Activated T-cell treated with anti-CD3 and anti-CD28 coated beads, Interleukin-2, amount 50 U/mL, for 4 hours (primary cell): ENCODE measurements around the gene UFSP1. TPM values are rescaled to one million over a fixed set of nuclear protein-coding genes. Genes with fewer than 3 reads are reported as not detected.
A peak's percentile ranks its signal among the peaks of the same experiment; 100 is the strongest.
"Not testable (repeated sequence)": the region's sequence is repeated elsewhere in the genome, so short reads cannot be mapped to it uniquely, and the experiment has no call there.

Experiments
- ATAC-seq, 2 donors: fragments of 200-7000 bp; cut with Tn5 transposase; one replicate each; pipeline ENCODE4 v1.10.0; 2021
- DNase-seq: peaks from one replicate; pipeline ENCODE4 v3.0.0-alpha.2; 2020
- H3K27me3 Mint-ChIP-seq: one replicate; pipeline ENCODE4 v1.8.0; 2021; ENCODE audit warnings: low read depth, mixed read lengths
- H3K36me3 Mint-ChIP-seq: one replicate; pipeline ENCODE4 v1.8.0; 2022; ENCODE audit warnings: mixed read lengths; ENCODE audit not compliant: insufficient read depth
- H3K4me1 Mint-ChIP-seq: one replicate; pipeline ENCODE4 v1.8.0; 2021; ENCODE audit warnings: low read depth, mixed read lengths
- H3K4me3 Mint-ChIP-seq: one replicate; pipeline ENCODE4 v1.8.0; 2021; ENCODE audit warnings: mild to moderate bottlenecking, moderate library complexity, mixed read lengths
- H3K9me3 Mint-ChIP-seq: one replicate; pipeline ENCODE4 v1.8.0; 2021; ENCODE audit warnings: mixed read lengths
- total RNA-seq, 3 donors: library from RNA; stranded (reverse); gene quantifications; one replicate each; pipeline ENCODE4 v1.2.1, GENCODE V29; 2021

The UFSP1 gene
- 1 to 10 TPM; 3.7 to 5.1 (median 4.6) TPM for total RNA-seq

- no peak for DNase-seq
- H3K27me3 Mint-ChIP-seq, result peaks cover 24% of the 10 kb centered on the region
- H3K9me3 Mint-ChIP-seq, result no peaks in the 10 kb centered on the region
- peak within 1 kb of the TSS; percentile 80 for H3K4me3 Mint-ChIP-seq
- H3K4me1 Mint-ChIP-seq, result peaks cover 37% of the 10 kb centered on the region
- peak; percentile 49 to 51 for ATAC-seq
- peaks cover 43% of the 10 kb centered on the region for H3K36me3 Mint-ChIP-seq
These were observed at the start of gene UFSP1 for GRCh38 chr7:100888988-100889750. TSS of gene UFSP1 (minus strand) at chr7:100889715. CDS start at chr7:100889271, 444 bp downstream.

GRCh38 chr7:100936167-100936566, 46.7 kb upstream of the UFSP1 start:
- not testable (repeated sequence) for H3K4me1 Mint-ChIP-seq, H3K36me3 Mint-ChIP-seq, H3K4me3 Mint-ChIP-seq, DNase-seq, ATAC-seq
- Mint-ChIP-seq H3K27me3 (peaks cover 15% of the 10 kb centered on the region), H3K9me3 (peaks cover 11% of the 10 kb centered on the region)

- ATAC-seq, H3K36me3 Mint-ChIP-seq: not testable (repeated sequence)
- H3K27me3 Mint-ChIP-seq, result peaks cover 15% of the 10 kb centered on the region
These were observed 45.9 kb upstream of the UFSP1 start for GRCh38 chr7:100935381-100935780.

GRCh38 chr7:100933734-100934133, 44.2 kb upstream of the UFSP1 start:
- DNase-seq (no peak), ATAC-seq (no peak)
- Mint-ChIP-seq H3K27me3 (peaks cover 15% of the 10 kb centered on the region), H3K9me3 (peaks cover 7% of the 10 kb centered on the region), H3K4me3 (no peak overlapping the region), H3K4me1 (no peaks in the 10 kb centered on the region), H3K36me3 (no peaks in the 10 kb centered on the region)

More at GRCh38 chr7:100935381-100935780, 45.9 kb upstream of the UFSP1 start:
- H3K4me3 Mint-ChIP-seq, H3K4me1 Mint-ChIP-seq, DNase-seq: not testable (repeated sequence)
- H3K9me3 Mint-ChIP-seq, result peaks cover 11% of the 10 kb centered on the region

- no peaks in the 10 kb centered on the region for H3K36me3 Mint-ChIP-seq
- H3K9me3 Mint-ChIP-seq, result peaks cover 7% of the 10 kb centered on the region
These were observed 40.3 kb upstream of the UFSP1 start for GRCh38 chr7:100929808-100930174.

GRCh38 chr7:100923616-100924015, 34.1 kb upstream of the UFSP1 start:
- H3K4me3 Mint-ChIP-seq, H3K36me3 Mint-ChIP-seq, H3K9me3 Mint-ChIP-seq, H3K4me1 Mint-ChIP-seq, DNase-seq, ATAC-seq: not testable (repeated sequence)
- peaks cover 18% of the 10 kb centered on the region for H3K27me3 Mint-ChIP-seq

More at GRCh38 chr7:100929808-100930174, 40.3 kb upstream of the UFSP1 start:
- no peaks in the 10 kb centered on the region for H3K4me1 Mint-ChIP-seq
- H3K4me3 Mint-ChIP-seq, result no peak overlapping the region
- ATAC-seq (no peak), DNase-seq (no peak)
- peaks cover 8% of the 10 kb centered on the region for H3K27me3 Mint-ChIP-seq

- Mint-ChIP-seq H3K9me3 (no peaks in the 10 kb centered on the region), H3K4me1 (no peaks in the 10 kb centered on the region), H3K36me3 (no peaks in the 10 kb centered on the region), H3K4me3 (no peak overlapping the region), H3K27me3 (peaks cover 27% of the 10 kb centered on the region)
- DNase-seq, result no peak
- ATAC-seq, result no peak
These were observed 31.5 kb upstream of the UFSP1 start for GRCh38 chr7:100921039-100921438.

GRCh38 chr7:100919779-100920437, 30.4 kb upstream of the UFSP1 start:
- not testable (repeated sequence) for DNase-seq, H3K9me3 Mint-ChIP-seq, H3K4me1 Mint-ChIP-seq, H3K36me3 Mint-ChIP-seq, ATAC-seq, H3K4me3 Mint-ChIP-seq
- H3K27me3 Mint-ChIP-seq, result peaks cover 27% of the 10 kb centered on the region

GRCh38 chr7:100919335-100919734, 29.8 kb upstream of the UFSP1 start:
- not testable (repeated sequence) for H3K9me3 Mint-ChIP-seq, ATAC-seq, H3K4me3 Mint-ChIP-seq, H3K4me1 Mint-ChIP-seq, H3K36me3 Mint-ChIP-seq, DNase-seq
- peaks cover 27% of the 10 kb centered on the region for H3K27me3 Mint-ChIP-seq

- Mint-ChIP-seq H3K36me3 (no peaks in the 10 kb centered on the region), H3K9me3 (no peaks in the 10 kb centered on the region), H3K27me3 (peaks cover 24% of the 10 kb centered on the region), H3K4me3 (no peak overlapping the region), H3K4me1 (no peaks in the 10 kb centered on the region)
- DNase-seq, result no peak
- peak; percentile 28 to 43 for ATAC-seq
These were observed 25.4 kb upstream of the UFSP1 start for GRCh38 chr7:100914879-100915447.

- H3K4me1 Mint-ChIP-seq, result no peaks in the 10 kb centered on the region
- ATAC-seq, result no peak
- no peak overlapping the region for H3K4me3 Mint-ChIP-seq
- peaks cover 24% of the 10 kb centered on the region for H3K27me3 Mint-ChIP-seq
- DNase-seq, result no peak
- H3K36me3 Mint-ChIP-seq, result no peaks in the 10 kb centered on the region
- H3K9me3 Mint-ChIP-seq, result no peaks in the 10 kb centered on the region
These were observed 24.8 kb upstream of the UFSP1 start for GRCh38 chr7:100914208-100914878.

- Mint-ChIP-seq H3K4me3 (no peak overlapping the region), H3K9me3 (no peaks in the 10 kb centered on the region), H3K36me3 (no peaks in the 10 kb centered on the region), H3K27me3 (peaks cover 15% of the 10 kb centered on the region), H3K4me1 (no peaks in the 10 kb centered on the region)
- no peak for DNase-seq
- ATAC-seq, result no peak
These were observed 22.0 kb upstream of the UFSP1 start for GRCh38 chr7:100911484-100911883.

GRCh38 chr7:100910443-100910842, 20.9 kb upstream of the UFSP1 start:
- H3K4me3 Mint-ChIP-seq, H3K4me1 Mint-ChIP-seq, ATAC-seq, DNase-seq, H3K9me3 Mint-ChIP-seq, H3K36me3 Mint-ChIP-seq: not testable (repeated sequence)
- H3K27me3 Mint-ChIP-seq, result peaks cover 15% of the 10 kb centered on the region

GRCh38 chr7:100908512-100908911, 19.0 kb upstream of the UFSP1 start:
- ATAC-seq (no peak), DNase-seq (no peak)
- no peak overlapping the region for H3K4me3 Mint-ChIP-seq
- H3K9me3 Mint-ChIP-seq, result no peaks in the 10 kb centered on the region
- H3K36me3 Mint-ChIP-seq, result no peaks in the 10 kb centered on the region
- H3K4me1 Mint-ChIP-seq, result no peaks in the 10 kb centered on the region
- H3K27me3 Mint-ChIP-seq, result peaks cover 18% of the 10 kb centered on the region
